Measurements from ENCODE around the gene VPS37B.

GRCh38 chr12:122893208-122894153 is 2.4 kb downstream of the VPS37B start:
- TF ChIP-seq CTCF (IDR thresholded peaks at IDR 0.05) (no peak), RELA (CRISPR knock-in tag; IDR thresholded peaks at IDR 0.05; ENCODE audit: borderline replicate concordance) (no peak)
